ENCODE data around the gene ACTL6B. TPM values are rescaled to one million over a fixed set of nuclear protein-coding genes. Genes with fewer than 3 reads are reported as not detected.

Gene ACTL6B
- total RNA-seq, 1 experiment from 2014 or later: 1.3 TPM

GRCh38 chr7:100614308-100614861 lies 41.9 kb downstream of the ACTL6B start:
- TF ChIP-seq ESRRA (CRISPR knock-in tag; IDR thresholded peaks at IDR 0.05; ENCODE audit: borderline replicate concordance) (no peak), CREM (CRISPR knock-in tag; IDR thresholded peaks at IDR 0.05) (no peak), TEAD4 (CRISPR knock-in tag; IDR thresholded peaks at IDR 0.05) (no peak), PREB (CRISPR knock-in tag; IDR thresholded peaks at IDR 0.05; ENCODE audit: borderline replicate concordance) (no peak), ZNF138 (CRISPR knock-in tag; conservative IDR thresholded peaks at IDR 0.05) (no peak), STAT6 (CRISPR knock-in tag; conservative IDR thresholded peaks at IDR 0.05; ENCODE audit: low read depth) (no peak), ZNF416 (CRISPR knock-in tag; IDR thresholded peaks at IDR 0.05) (no peak)
- no peak overlapping the region for H3K4me3 Mint-ChIP-seq
- ATAC-seq: no peak
- peaks cover 4% of the 10 kb centered on the region for H3K36me3 Mint-ChIP-seq
- ChIA-PET CTCF (interaction anchor here (1.0 to 2.8 kb wide), 11 partner anchors 9 to 145 kb away, joined by 3 to 37 read pairs (median 5); partner anchors contain the start of genes ACTL6B and FBXO24), POLR2A (interaction anchor here (1.1 kb wide), 1 partner anchor 260 kb away, joined by 4 read pairs; the partner anchor contains the start of gene SRRT)
- no peak overlapping the region for H3K27ac Mint-ChIP-seq
- H3K9me3 Mint-ChIP-seq: no peaks in the 10 kb centered on the region
- peaks cover 5% of the 10 kb centered on the region; the same call in 1 of the 2 replicates for H3K4me1 Mint-ChIP-seq
- no peak for DNase-seq (ENCODE audit: low spot score)
- no peaks in the 10 kb centered on the region; the same call in 1 of the 2 replicates for H3K27me3 Mint-ChIP-seq (ENCODE audit: low read depth)

GRCh38 chr7:100613412-100614175 lies 42.7 kb downstream of the ACTL6B start:
- ChIA-PET POLR2A (interaction anchor here (1.1 to 2.1 kb wide), 5 partner anchors 10 to 261 kb away, joined by 4 to 11 read pairs (median 4); partner anchors contain the start of genes PCOLCE and SRRT), CTCF (interaction anchor here (0.6 to 3.8 kb wide), 26 partner anchors 9 to 223 kb away, joined by 3 to 37 read pairs (median 8); partner anchors contain the start of genes ACTL6B, FBXO24, GIGYF1 and GNB2)
- no peak for DNase-seq (ENCODE audit: low spot score)
- peaks cover 5% of the 10 kb centered on the region; the same call in 1 of the 2 replicates for H3K4me1 Mint-ChIP-seq
- no peak for ATAC-seq
- H3K4me3 Mint-ChIP-seq: peak overlapping the region; percentile 94
- no peaks in the 10 kb centered on the region for H3K9me3 Mint-ChIP-seq
- no peaks in the 10 kb centered on the region; the same call in 1 of the 2 replicates for H3K27me3 Mint-ChIP-seq (ENCODE audit: low read depth)
- H3K27ac Mint-ChIP-seq: peak overlapping the region; percentile 63; the same call in 1 of the 2 replicates
- peaks cover 4% of the 10 kb centered on the region for H3K36me3 Mint-ChIP-seq
- no peak for TF ChIP-seq MYBL2 (CRISPR knock-in tag; IDR thresholded peaks at IDR 0.05)
- no peak for TF ChIP-seq ZNF425 (CRISPR knock-in tag; conservative IDR thresholded peaks at IDR 0.05)
- no peak for TF ChIP-seq CREM (CRISPR knock-in tag; IDR thresholded peaks at IDR 0.05)
- TF ChIP-seq GRHL2 (CRISPR knock-in tag; IDR thresholded peaks at IDR 0.05; ENCODE audit: insufficient replicate concordance, severe bottlenecking): no peak
- no peak for TF ChIP-seq MAX (CRISPR knock-in tag; IDR thresholded peaks at IDR 0.05)
- TF ChIP-seq RELA (CRISPR knock-in tag; IDR thresholded peaks at IDR 0.05; ENCODE audit: borderline replicate concordance): no peak
- no peak for TF ChIP-seq ZNF671 (CRISPR knock-in tag; IDR thresholded peaks at IDR 0.05)
- TF ChIP-seq NFE2L1 (CRISPR knock-in tag; IDR thresholded peaks at IDR 0.05): no peak
- no peak for TF ChIP-seq ATF3 (CRISPR knock-in tag; conservative IDR thresholded peaks at IDR 0.05)
- no peak for TF ChIP-seq CREB1 (CRISPR knock-in tag; IDR thresholded peaks at IDR 0.05)
- no peak for TF ChIP-seq E2F4 (CRISPR knock-in tag; IDR thresholded peaks at IDR 0.05; ENCODE audit: borderline replicate concordance, low read depth)
- no peak for TF ChIP-seq ARID4B (CRISPR knock-in tag; IDR thresholded peaks at IDR 0.05; ENCODE audit: borderline replicate concordance)
